Measurements from ENCODE around the gene SLC9A3. TPM values are rescaled to one million over a fixed set of nuclear protein-coding genes. Genes with fewer than 3 reads are reported as not detected.

SLC9A3 gene
- total RNA-seq, 1 experiment from 2014 or later = 1.5 TPM

- H3K27me3 ChIP-seq (ENCODE audit: insufficient read depth, low read length) = no peaks in the 10 kb centered on the region
- H3K9me3 ChIP-seq (ENCODE audit: control insufficient read depth in 1 of 2, insufficient read depth in 1 of 2, low read depth in 1 of 2, low read length in 2 of 2) = no peaks in the 10 kb centered on the region
- ATAC-seq (peak; percentile 52; the same call in 1 of the 2 replicates), DNase-seq (ENCODE audit: low read depth, low spot score) (no peak)
- H4K20me1 ChIP-seq (ENCODE audit: insufficient read depth) = no peaks in the 10 kb centered on the region
- ChIA-PET POLR2A (no interaction called here), CTCF (interaction anchor here (1.3 kb wide), 1 partner anchor 12 kb away, joined by 4 read pairs; no protein-coding TSS in a partner anchor), RAD21 (ENCODE audit: low non-redundant PET in 1 of 2, low total read pairs in 2 of 2, uncharacterized antibody in 2 of 2, unreplicated experiment in 2 of 2) (no interaction called here)
- TF ChIP-seq EZH2phosphoT487 (IDR thresholded peaks at IDR 0.05; ENCODE audit: borderline replicate concordance) (no peak), CTCF (IDR thresholded peaks at IDR 0.05 in 2 of 3, conservative IDR thresholded peaks at IDR 0.05 in 1 of 3; ENCODE audit: borderline replicate concordance in 1 of 3, insufficient read depth in 1 of 3, low read depth in 2 of 3, low read length in 2 of 3) (no peak), TCF7L2 (IDR thresholded peaks at IDR 0.05; ENCODE audit: borderline replicate concordance, extremely low read depth, insufficient read depth, insufficient read length) (no peak), SP1 (IDR thresholded peaks at IDR 0.05; ENCODE audit: low read depth) (0 out of 2 replicates have a peak, but pooled peaks have one; percentile 9), CEBPB (IDR thresholded peaks at IDR 0.05; ENCODE audit: low read depth) (no peak), SIN3A (IDR thresholded peaks at IDR 0.05; ENCODE audit: low read depth) (no peak), FOSL1 (IDR thresholded peaks at IDR 0.05; ENCODE audit: low read depth) (0 out of 2 replicates have a peak, but pooled peaks have one; percentile 12), ZFX (IDR thresholded peaks at IDR 0.05) (no peak), ZBTB33 (IDR thresholded peaks at IDR 0.05; ENCODE audit: extremely low read depth, insufficient replicate concordance, low read length) (no peak), EZH2 (IDR thresholded peaks at IDR 0.05) (no peak), JUND (IDR thresholded peaks at IDR 0.05) (0 out of 2 replicates have a peak, but pooled peaks have one; percentile 16), EGR1 (IDR thresholded peaks at IDR 0.05; ENCODE audit: low read depth) (no peak)
- TF ChIP-seq, protein P1, sequence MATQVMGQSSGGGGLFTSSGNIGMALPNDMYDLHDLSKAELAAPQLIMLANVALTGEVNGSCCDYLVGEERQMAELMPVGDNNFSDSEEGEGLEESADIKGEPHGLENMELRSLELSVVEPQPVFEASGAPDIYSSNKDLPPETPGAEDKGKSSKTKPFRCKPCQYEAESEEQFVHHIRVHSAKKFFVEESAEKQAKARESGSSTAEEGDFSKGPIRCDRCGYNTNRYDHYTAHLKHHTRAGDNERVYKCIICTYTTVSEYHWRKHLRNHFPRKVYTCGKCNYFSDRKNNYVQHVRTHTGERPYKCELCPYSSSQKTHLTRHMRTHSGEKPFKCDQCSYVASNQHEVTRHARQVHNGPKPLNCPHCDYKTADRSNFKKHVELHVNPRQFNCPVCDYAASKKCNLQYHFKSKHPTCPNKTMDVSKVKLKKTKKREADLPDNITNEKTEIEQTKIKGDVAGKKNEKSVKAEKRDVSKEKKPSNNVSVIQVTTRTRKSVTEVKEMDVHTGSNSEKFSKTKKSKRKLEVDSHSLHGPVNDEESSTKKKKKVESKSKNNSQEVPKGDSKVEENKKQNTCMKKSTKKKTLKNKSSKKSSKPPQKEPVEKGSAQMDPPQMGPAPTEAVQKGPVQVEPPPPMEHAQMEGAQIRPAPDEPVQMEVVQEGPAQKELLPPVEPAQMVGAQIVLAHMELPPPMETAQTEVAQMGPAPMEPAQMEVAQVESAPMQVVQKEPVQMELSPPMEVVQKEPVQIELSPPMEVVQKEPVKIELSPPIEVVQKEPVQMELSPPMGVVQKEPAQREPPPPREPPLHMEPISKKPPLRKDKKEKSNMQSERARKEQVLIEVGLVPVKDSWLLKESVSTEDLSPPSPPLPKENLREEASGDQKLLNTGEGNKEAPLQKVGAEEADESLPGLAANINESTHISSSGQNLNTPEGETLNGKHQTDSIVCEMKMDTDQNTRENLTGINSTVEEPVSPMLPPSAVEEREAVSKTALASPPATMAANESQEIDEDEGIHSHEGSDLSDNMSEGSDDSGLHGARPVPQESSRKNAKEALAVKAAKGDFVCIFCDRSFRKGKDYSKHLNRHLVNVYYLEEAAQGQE (IDR thresholded peaks at IDR 0.05; ENCODE audit: low read depth) = no peak
- TF ChIP-seq, protein P2, sequence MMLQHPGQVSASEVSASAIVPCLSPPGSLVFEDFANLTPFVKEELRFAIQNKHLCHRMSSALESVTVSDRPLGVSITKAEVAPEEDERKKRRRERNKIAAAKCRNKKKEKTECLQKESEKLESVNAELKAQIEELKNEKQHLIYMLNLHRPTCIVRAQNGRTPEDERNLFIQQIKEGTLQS (IDR thresholded peaks at IDR 0.05) = no peak
- 0 out of 2 replicates have a peak overlapping the region, but pooled peaks have one; percentile 23 for H3K9ac ChIP-seq (ENCODE audit: low read length)
- peaks cover 43% of the 10 kb centered on the region for H3K79me2 ChIP-seq (ENCODE audit: insufficient read depth, low read length)
- peaks cover 0 to 12% of the 10 kb centered on the region in 2 experiments; a peak in 2 of 4 replicates for H3K4me1 ChIP-seq (ENCODE audit: control insufficient read depth in 1 of 2, insufficient read depth in 2 of 2, low read length in 2 of 2)
- H3K27ac ChIP-seq (ENCODE audit: low read depth, low read length) = no peak overlapping the region
- intact Hi-C loops (cut with micrococcal nuclease) = loop anchor here (10.0 kb wide), 1 partner anchor 156 kb away; the partner anchor contains the start of gene CEP72
- H3K4me3 ChIP-seq (replicated peaks in 1 of 2; ENCODE audit: low read depth in 1 of 2, low read length in 2 of 2) = no peak overlapping the region
- H2AFZ ChIP-seq (ENCODE audit: low read depth, low read length, poor library complexity, severe bottlenecking) = no peak overlapping the region
- BruUV-seq (replicated peaks) = no TSS peak
- no peaks in the 10 kb centered on the region for H3K9me2 ChIP-seq (ENCODE audit: insufficient read depth)
- peaks cover 23 to 27% of the 10 kb centered on the region in 2 experiments for H3K36me3 ChIP-seq (ENCODE audit: control insufficient read depth in 1 of 2, insufficient read depth in 2 of 2, low read length in 2 of 2)
- peak overlapping the region; percentile 51 for H3K4me2 ChIP-seq (ENCODE audit: low read length)
Measured at GRCh38 chr5:458547-459353, 65.5 kb downstream of the SLC9A3 start.
